Measurements from ENCODE around the gene HINFP.

DNA sequence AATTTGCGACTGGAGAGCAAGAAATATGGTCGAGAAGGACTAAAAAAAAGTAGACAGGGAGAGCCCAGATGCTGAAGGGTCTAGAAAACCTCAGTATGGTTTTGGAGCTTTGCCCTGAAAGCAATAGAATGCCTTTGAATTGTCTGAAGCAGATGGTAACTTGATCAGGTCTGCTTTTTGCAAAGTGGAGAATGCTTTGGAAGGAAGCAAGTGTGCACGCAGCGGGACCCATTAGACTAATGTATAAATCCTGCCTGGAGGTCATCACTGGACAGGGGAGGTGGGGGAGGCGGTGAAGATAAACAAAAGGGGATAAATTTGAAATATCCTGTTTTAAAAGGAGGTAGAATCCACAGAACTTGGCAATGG lies 757 bp upstream of the HINFP start:
- TF ChIP-seq NRF1 (IDR thresholded peaks at IDR 0.05; ENCODE audit: low read depth, low read length) (no peak), GABPA (IDR thresholded peaks at IDR 0.05; ENCODE audit: borderline replicate concordance, insufficient read depth, low read length) (no peak)

Data from H1 (cell line).